Heart right ventricle (tissue), 16 donors: ENCODE measurements around the gene ADGRD2. TPM values are rescaled to one million over a fixed set of nuclear protein-coding genes. Genes with fewer than 3 reads are reported as not detected.

Source experiments
- ATAC-seq, 8 donors: fragments of 200-7000 bp; cut with Tn5 transposase; one replicate each; pipeline ENCODE4 v1.9.1; 2020; ENCODE audit warnings: mild to moderate bottlenecking in 8 of 8, moderate library complexity in 8 of 8, moderate number of reproducible peaks in 1 of 8
- DNase-seq, 2 donors: peaks; one replicate each; pipeline ENCODE4 v3.0.0-alpha.2; 2020
- H3K27ac ChIP-seq, 10 donors: fragments of 200-600 bp; sonication (generic) in 2 of 10; one replicate each; pipeline versions ENCODE4 v1.5.0 to v1.8.0; 2020 to 2022; ENCODE audit warnings: mild to moderate bottlenecking in 3 of 10
- H3K27me3 ChIP-seq, 7 donors: fragments of 200-600 bp; one replicate each; pipeline ENCODE4 v1.8.0; 2021 to 2022; ENCODE audit warnings: mild to moderate bottlenecking in 2 of 7
- H3K36me3 ChIP-seq, 9 donors: fragments of 200-600 bp; sonication (generic) in 1 of 9; one replicate each; pipeline versions ENCODE4 v1.5.0 to v1.8.0; 2020 to 2022; ENCODE audit warnings: mild to moderate bottlenecking in 2 of 9
- H3K4me1 ChIP-seq, 9 donors: fragments of 200-600 bp; sonication (generic) in 1 of 9; one replicate each; pipeline versions ENCODE4 v1.5.0 to v1.8.0; 2020 to 2022; ENCODE audit warnings: mild to moderate bottlenecking in 4 of 9
- H3K4me3 ChIP-seq, 10 donors: fragments of 200-600 bp; sonication (generic) in 2 of 10; one replicate each; pipeline versions ENCODE4 v1.5.0 to v1.8.0; 2020 to 2022; ENCODE audit warnings: mild to moderate bottlenecking in 7 of 10, moderate library complexity in 2 of 10
- H3K9me3 ChIP-seq, 11 donors: fragments of 200-600 bp in 10 of 11; sonication (generic) in 2 of 11; one replicate each; pipeline versions ENCODE4 v1.5.0 to v1.8.0; 2013 to 2022; ENCODE audit warnings: mild to moderate bottlenecking in 2 of 11, control low read depth in 1 of 11, moderate library complexity in 1 of 11
- CTCF ChIP-seq, 9 donors: fragments of 200-600 bp; sonication (generic) in 2 of 9; IDR thresholded peaks; one replicate each; pipeline versions ENCODE4 v1.5.0 to v1.8.0; 2021 to 2022; ENCODE audit warnings: antibody characterized with exemption in 9 of 9, mild to moderate bottlenecking in 5 of 9, moderate library complexity in 1 of 9
- WGBS, 2 donors: extraction: QIAGEN DNeasy Blood & Tissue Kit; methylation state at CpG; one replicate each; pipeline ENCODE4 v1.1.7; 2013; ENCODE audit warnings: inconsistent platforms in 1 of 2; 5-methylcytosine and 5-hydroxymethylcytosine counted together
- intact Hi-C, 10 donors: fragments of 100-400 bp; cut with DNase I; formaldehyde crosslinking; loops; one replicate each; pipeline versions ENCODE4 v1.11.1 to v1.14.2; 2022
- polyA plus RNA-seq, 2 donors: library from polyadenylated mRNA; stranded (reverse); fragments of 200-250 nt; gene quantifications; one replicate each; pipeline ENCODE4 v1.2.3, GENCODE V29; 2013
- total RNA-seq, 10 donors: library from RNA; stranded (reverse); fragmentation: NEBNext Ultra II Directional in 3 of 10; extraction: Animal tissue kit (Norgen Biotek cat#: 25700) in 3 of 10; gene quantifications; one replicate each; pipeline versions ENCODE4 v1.2.1 to v1.2.4, GENCODE V29; 2021 to 2023
- donor health status: Arrhythmogenic right ventricular cardiomyopathy.
- donor health status: ischemic (EF 13 %, LVEDD 7.1; RV severe dilation, severe dysfunction).
- donor health status: healthy with polysubstance abuse.
- donor health status: DM: no; HTN: yes; CAD: no.
- donor health status: DM: no; HTN: no; CAD: no.
- donor health status: ischemic (EF 25% LVEDD 6.9; RV normal size, moderate dysfunction).
- donor health status: ischemic (EF 25% LVEDD 5.7; RV mildly dilated, moderate dysfunction).
- donor health status: healthy.
- donor health status: DM: yes; HTN: yes; CAD: no.
- donor health status: Ischemic cardiomyopathy.
- donor health status: ischemic (EF 35%, LVEDD 5.7; RV mildly dilated, moderate dysfunction).
- donor health status: nonischemic (EF 11% LVEDD 7.7; RV severe dilation, severe dysfunction).
- donor health status: DM: yes; HTN: yes; CAD: no.
- donor health status: PGD.
- donor health status: ischemic (EF 29% LVEDD 5.4; RV normal size, mild dysfunction).
- donor health status: nonischemic (EF 23%, LVEDD 6.1; RV moderate dilation, normal function).

The ADGRD2 gene
- total and polyA plus RNA-seq, 12 donors = 0.03 to 0.68 TPM; not detected in 10

- DNase-seq = no peak
- peaks cover 0 to 16% (median 7%) of the 10 kb centered on the region in 9 donors for H3K4me1 ChIP-seq
- H3K27ac ChIP-seq = no peak overlapping the region
- peaks cover 18 to 77% (median 57%) of the 10 kb centered on the region in 7 donors for H3K27me3 ChIP-seq
- H3K4me3 ChIP-seq = no peak overlapping the region
- no peak for ATAC-seq
- intact Hi-C loops = no loop called here
- TF ChIP-seq CTCF (IDR thresholded peaks at IDR 0.05) = no peak
- no peaks in the 10 kb centered on the region for H3K9me3 ChIP-seq
- 90 to 91% methylated on average over 38 to 40 of the region's 40 CpGs for WGBS, 2 donors
- no peaks in the 10 kb centered on the region for H3K36me3 ChIP-seq
These were observed 50.0 kb downstream of the ADGRD2 start for GRCh38 chr9:124500028-124500795.

GRCh38 chr9:124500796-124501611 lies 50.8 kb downstream of the ADGRD2 start:
- Histone ChIP-seq H3K36me3 (no peaks in the 10 kb centered on the region), H3K27me3 (peaks cover 23 to 85% (median 64%) of the 10 kb centered on the region in 7 donors), H3K27ac (no peak overlapping the region), H3K4me1 (peaks cover 0 to 16% (median 7%) of the 10 kb centered on the region in 9 donors), H3K4me3 (no peak overlapping the region), H3K9me3 (no peaks in the 10 kb centered on the region)
- TF ChIP-seq CTCF (IDR thresholded peaks at IDR 0.05) = no peak
- WGBS, 2 donors = 58 to 60% methylated on average over 12 of the region's 12 CpGs
- intact Hi-C loops = no loop called here
- DNase-seq (no peak), ATAC-seq (no peak)

- ATAC-seq = no peak
These were observed 51.6 kb downstream of the ADGRD2 start for GRCh38 chr9:124501771-124502320.

More at GRCh38 chr9:124501771-124502320, 51.6 kb downstream of the ADGRD2 start:
- Histone ChIP-seq H3K36me3 (no peaks in the 10 kb centered on the region), H3K9me3 (no peaks in the 10 kb centered on the region), H3K27ac (no peak overlapping the region), H3K4me1 (peaks cover 0 to 16% (median 7%) of the 10 kb centered on the region in 9 donors), H3K4me3 (no peak overlapping the region), H3K27me3 (peaks cover 23 to 87% (median 68%) of the 10 kb centered on the region in 7 donors)
- DNase-seq = no peak
- WGBS, 2 donors = 62 to 67% methylated on average over 11 of the region's 11 CpGs
- TF ChIP-seq CTCF (IDR thresholded peaks at IDR 0.05) = no peak
- intact Hi-C loops = no loop called here
